ENCODE results near the gene MAST4.

Gene MAST4

GRCh38 chr5:66612226-66612625 lies 16.0 kb downstream of the MAST4 start:
- no peak for TF ChIP-seq CTCF (conservative IDR thresholded peaks at IDR 0.05; ENCODE audit: control insufficient read depth, insufficient read depth, low read depth, low read length)
- no peak for DNase-seq (ENCODE audit: low read depth)
- no peak overlapping the region for H3K4me3 ChIP-seq (ENCODE audit: control insufficient read depth, low read depth, low read length)

DNA sequence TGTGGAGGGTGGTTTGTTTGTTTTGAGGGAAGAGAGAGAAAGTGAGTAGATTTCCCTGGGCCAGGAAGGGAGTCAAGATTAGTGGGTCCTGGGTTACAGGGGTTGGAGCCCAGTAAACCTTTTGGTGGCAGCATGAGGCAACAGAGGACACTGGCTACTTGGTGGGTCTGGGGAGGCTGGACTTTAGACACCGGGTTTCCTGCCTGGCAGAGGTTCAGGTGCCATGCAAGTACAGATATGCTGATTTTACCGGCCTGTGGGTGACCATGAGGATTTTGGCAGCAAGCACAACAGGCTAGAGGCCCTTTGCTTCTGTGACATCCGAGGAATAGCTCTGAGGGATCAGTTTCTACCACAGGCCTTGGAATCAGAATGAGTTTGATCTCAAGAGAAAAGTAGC lies 18.9 kb downstream of the MAST4 start:
- no peak for DNase-seq (ENCODE audit: low read depth)
- H3K4me3 ChIP-seq (ENCODE audit: control insufficient read depth, low read depth, low read length) = no peak overlapping the region
- TF ChIP-seq CTCF (conservative IDR thresholded peaks at IDR 0.05; ENCODE audit: control insufficient read depth, insufficient read depth, low read depth, low read length) = no peak

GRCh38 chr5:66615894-66616293 lies 19.7 kb downstream of the MAST4 start:
- DNase-seq (ENCODE audit: low read depth) = no peak
- no peak overlapping the region for H3K4me3 ChIP-seq (ENCODE audit: control insufficient read depth, low read depth, low read length)
- no peak for TF ChIP-seq CTCF (conservative IDR thresholded peaks at IDR 0.05; ENCODE audit: control insufficient read depth, insufficient read depth, low read depth, low read length)

DNA sequence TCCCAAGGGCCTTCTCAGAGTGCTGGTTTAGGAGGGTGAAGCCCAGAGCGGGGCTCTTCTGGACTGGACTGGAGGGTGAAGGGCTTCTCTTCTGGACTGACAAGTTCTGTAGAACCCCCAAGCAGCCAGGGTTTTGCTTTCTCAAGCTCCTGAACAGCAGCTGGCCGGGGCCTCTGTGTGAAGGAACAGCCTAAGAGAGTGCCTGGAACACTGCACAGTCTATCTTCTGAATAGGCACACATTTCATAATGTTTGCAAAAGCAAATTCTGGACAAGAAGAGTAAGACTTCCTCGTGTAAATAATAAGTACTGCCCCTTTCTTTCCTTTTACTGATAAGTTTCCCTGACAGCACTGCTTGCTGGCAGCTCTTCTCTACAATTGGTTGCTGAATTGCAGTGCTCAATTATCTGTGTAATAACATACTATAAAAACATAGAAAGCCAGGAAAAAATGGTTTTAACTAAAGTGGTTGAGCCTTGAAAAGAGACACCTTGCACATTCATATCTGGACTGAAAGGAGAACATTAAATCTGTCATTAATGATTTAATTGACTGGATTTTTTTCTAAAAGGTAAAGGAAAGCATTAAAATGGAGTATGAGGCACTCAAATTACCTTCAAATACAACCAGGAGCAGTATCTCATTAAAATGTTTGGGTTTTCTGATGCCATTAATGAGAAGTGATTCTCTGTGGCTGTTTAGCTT lies 20.5 kb downstream of the MAST4 start:
- no peak for TF ChIP-seq CTCF (conservative IDR thresholded peaks at IDR 0.05; ENCODE audit: control insufficient read depth, insufficient read depth, low read depth, low read length)
- no peak for DNase-seq (ENCODE audit: low read depth)
- H3K4me3 ChIP-seq (ENCODE audit: control insufficient read depth, low read depth, low read length) = no peak overlapping the region

DNA sequence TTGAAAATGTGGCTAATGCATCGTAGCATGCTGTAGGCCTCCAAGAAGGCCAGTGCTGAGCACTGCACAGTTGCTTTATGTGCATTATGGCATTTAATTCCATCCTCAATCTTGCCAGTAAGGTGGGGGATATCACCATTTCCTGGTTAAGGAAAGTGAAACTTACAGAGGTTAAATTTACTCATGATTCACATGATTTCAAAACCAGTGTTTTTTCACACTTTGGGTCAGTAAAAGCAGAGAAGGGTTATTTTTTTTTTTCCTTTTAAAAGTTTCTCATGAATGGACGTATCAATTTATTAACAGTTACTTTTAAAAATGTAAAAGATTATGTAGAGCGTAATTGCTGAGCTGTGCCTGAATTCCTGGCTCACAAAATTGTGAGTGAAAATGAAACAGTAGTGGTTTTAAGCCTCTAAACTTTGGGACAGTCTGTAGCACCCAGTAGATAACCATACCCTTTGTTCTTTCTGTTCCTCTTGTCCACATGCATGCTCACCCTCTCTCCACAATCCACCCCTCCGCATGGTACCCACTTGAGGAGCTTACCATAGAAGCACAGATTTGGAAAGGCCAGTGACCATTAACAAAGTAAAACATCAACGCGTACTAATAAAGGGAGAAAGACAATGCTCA lies 21.2 kb downstream of the MAST4 start:
- no peak overlapping the region for H3K4me3 ChIP-seq (ENCODE audit: control insufficient read depth, low read depth, low read length)
- no peak for DNase-seq (ENCODE audit: low read depth)

DNA sequence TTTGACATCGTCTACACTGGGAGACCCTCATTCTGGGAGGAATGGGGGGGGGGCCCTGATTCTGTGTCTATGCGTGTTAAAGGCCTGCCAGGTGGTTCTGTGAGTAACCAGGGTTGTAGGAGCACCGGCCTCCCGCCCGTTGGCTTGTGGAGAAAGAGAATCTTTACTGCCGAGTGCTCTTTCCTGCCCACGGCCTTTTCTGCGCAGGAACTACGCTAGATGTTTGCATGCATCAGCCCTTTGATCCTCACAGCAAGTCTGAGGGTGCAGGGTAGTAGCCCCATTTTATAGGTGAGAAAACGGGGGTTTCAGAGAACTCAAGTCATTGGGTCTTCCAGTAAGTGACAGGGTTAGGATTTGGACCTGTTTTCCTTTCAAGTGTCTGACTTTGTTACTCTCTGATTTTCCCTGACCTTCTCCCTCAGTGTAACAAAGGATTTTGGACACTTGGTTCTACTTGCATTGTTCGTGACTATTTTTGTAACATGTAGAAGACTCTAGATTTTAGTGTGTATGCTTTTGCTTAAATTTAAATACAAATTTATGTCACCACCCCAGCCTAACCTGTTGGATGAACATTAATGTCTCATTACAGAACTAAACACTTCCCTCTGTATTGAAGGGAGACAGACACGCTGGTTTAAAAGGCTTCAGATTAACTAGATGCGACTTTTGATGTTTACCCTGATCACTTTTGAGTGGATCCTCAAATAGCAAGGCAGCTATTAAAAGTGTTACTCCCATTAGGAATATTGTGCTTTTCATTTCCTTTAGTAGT lies 22.0 kb downstream of the MAST4 start:
- H3K4me3 ChIP-seq (ENCODE audit: control insufficient read depth, low read depth, low read length) = no peak overlapping the region
- TF ChIP-seq CTCF (conservative IDR thresholded peaks at IDR 0.05; ENCODE audit: control insufficient read depth, insufficient read depth, low read depth, low read length) = no peak
- no peak for DNase-seq (ENCODE audit: low read depth)

More for the DNA sequence above, 21.2 kb downstream of the MAST4 start:
- no peak for TF ChIP-seq CTCF (conservative IDR thresholded peaks at IDR 0.05; ENCODE audit: control insufficient read depth, insufficient read depth, low read depth, low read length)
